T47D (cell line): Measurements from ENCODE around the gene KLF16.

ENCODE experiments used
- DNase-seq, 2 experiments: peaks; one replicate each; pipeline versions ENCODE4 v3.0.0 to v3.0.0-alpha.2; 2011 to 2012; ENCODE audit warnings: low read depth in 1 of 2, low spot score in 1 of 2
- JUND ChIP-seq: IDR thresholded peaks from 2 replicates; pipeline ENCODE4 v1.6.1; 2012; ENCODE audit warnings: low read depth
- in situ Hi-C: cut with HindIII; loops from 2 replicates; pipeline ENCODE4 v1.10.0; 2016; ENCODE audit warnings: low sequenced_read_pairs, low pct_unique_long_range_greater_than_20kb

Gene KLF16

GRCh38 chr19:1871140-1871597, 7.8 kb upstream of the KLF16 start:
- in situ Hi-C loops, result no loop called here
- TF ChIP-seq JUND, result no peak
- peak in 1 of 2 experiments; percentile 48 for DNase-seq

GRCh38 chr19:1868971-1869370, 5.6 kb upstream of the KLF16 start:
- TF ChIP-seq JUND, result no peak
- DNase-seq, result no peak
- in situ Hi-C loops, result no loop called here

GRCh38 chr19:1867349-1867724, 4.0 kb upstream of the KLF16 start:
- DNase-seq, result no peak
- in situ Hi-C loops, result no loop called here
- TF ChIP-seq JUND, result no peak

- in situ Hi-C loops, result no loop called here
- TF ChIP-seq JUND, result no peak
- DNase-seq, result no peak
Observed at GRCh38 chr19:1866693-1867348, 3.4 kb upstream of the KLF16 start.

- TF ChIP-seq JUND, result no peak
- no peak for DNase-seq
- in situ Hi-C loops, result no loop called here
Observed at GRCh38 chr19:1865172-1866010, 2.0 kb upstream of the KLF16 start.

- peak in 1 of 2 experiments; percentile 72 for DNase-seq
Observed at GRCh38 chr19:1864480-1865171, 1.2 kb upstream of the KLF16 start.

GRCh38 chr19:1863638-1864479, 480 bp upstream of the KLF16 start:
- DNase-seq, result peak; percentile 84 to 95
- in situ Hi-C loops, result no loop called here
- no peak for TF ChIP-seq JUND

More at GRCh38 chr19:1864480-1865171, 1.2 kb upstream of the KLF16 start:
- TF ChIP-seq JUND, result no peak
- in situ Hi-C loops, result no loop called here

GRCh38 chr19:1862424-1863327, 703 bp downstream of the KLF16 start:
- no peak for DNase-seq
- no peak for TF ChIP-seq JUND
- in situ Hi-C loops, result no loop called here

GRCh38 chr19:1862068-1862423, 1.3 kb downstream of the KLF16 start:
- TF ChIP-seq JUND, result no peak
- DNase-seq, result no peak
- in situ Hi-C loops, result no loop called here

- in situ Hi-C loops, result no loop called here
- TF ChIP-seq JUND, result no peak
- DNase-seq, result no peak
Observed at GRCh38 chr19:1861599-1862031, 1.8 kb downstream of the KLF16 start.
